ENCODE measurements around the gene MTFMT.
A peak's percentile ranks its signal among the peaks of the same experiment; 100 is the strongest.
"Not testable (repeated sequence)": the region's sequence is repeated elsewhere in the genome, so short reads cannot be mapped to it uniquely, and the experiment has no call there.

The MTFMT gene

DNA sequence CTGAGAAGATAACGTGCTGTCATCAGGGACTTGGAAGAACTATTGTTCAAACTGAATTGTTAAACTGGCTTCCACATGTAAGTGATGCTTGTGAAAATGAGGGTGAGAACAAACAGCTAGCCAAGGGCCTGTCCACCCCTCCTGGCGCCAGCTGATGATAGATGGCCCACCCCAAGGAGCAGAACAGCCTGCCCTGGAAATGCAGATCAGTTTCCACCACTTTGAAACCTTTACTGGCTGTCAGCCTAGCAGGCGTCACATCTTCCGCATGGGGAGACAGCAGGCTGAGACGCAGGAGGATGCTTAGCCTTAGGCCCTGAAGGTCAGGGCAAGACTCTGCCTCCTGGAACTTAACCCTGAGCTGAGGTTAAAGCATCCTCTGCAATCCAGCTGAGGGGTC, 9.4 kb upstream of the MTFMT start:
- no peak for DNase-seq (ENCODE audit: low read depth in 2 of 2)

DNA sequence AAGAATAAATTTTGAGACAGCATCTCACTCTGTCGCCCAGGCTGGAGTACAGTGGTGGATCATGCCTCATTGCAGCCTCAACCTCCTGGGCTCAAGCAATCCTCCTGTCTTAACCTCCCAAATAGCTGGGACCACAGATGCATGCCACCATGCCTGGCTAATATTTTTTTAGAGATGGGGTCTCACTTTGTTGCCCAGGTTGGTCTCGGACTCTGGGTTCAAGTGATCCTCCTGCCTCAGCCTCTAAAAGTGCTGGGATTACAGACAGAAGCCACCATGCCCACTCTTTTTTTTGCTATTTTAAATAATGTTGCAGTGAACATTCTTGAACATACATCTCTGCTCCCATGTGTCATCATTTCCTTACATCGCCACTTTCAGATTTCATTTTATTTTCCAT, 9.0 kb upstream of the MTFMT start:
- no peak for DNase-seq (ENCODE audit: low read depth in 2 of 2)

DNA sequence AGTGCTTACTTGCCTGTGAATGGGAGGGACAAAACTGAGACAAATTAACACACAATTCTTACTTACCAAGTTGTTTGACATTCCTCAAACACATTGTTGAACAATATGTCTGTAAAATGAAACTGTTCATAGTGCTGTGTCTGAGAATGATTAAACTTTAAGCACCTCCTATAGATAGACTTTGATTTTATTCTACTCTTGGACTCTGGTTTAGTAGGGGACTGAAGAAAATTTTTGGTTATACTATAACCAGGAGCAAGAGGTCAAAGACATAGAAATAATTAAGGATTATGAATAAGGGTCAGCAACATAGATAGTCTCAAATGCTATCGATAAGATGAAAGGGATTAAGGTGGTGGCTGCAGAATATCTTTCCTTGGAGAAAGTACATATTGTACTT, 7.9 kb upstream of the MTFMT start:
- DNase-seq (ENCODE audit: low read depth in 2 of 2), result no peak

DNA sequence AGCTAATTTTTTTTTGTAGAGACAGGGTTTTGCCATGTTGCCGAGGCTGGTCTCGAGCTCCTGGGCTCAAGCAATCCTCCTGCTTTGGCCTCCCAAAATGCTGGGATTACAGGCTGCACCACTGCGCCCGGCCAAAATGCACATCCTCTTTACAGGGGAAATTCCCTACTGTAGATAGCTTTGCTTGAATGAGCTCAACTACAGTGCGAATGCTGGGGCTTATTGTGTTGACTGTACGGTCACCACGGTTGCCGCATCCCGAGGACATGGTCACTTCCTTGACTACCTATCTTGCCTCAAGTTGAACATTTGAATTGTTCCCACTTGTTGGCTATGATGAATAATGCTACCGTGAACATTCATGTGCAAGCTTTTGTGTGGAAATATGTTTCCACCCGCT, 5.3 kb upstream of the MTFMT start:
- DNase-seq (ENCODE audit: low read depth in 2 of 2), result no peak

DNA sequence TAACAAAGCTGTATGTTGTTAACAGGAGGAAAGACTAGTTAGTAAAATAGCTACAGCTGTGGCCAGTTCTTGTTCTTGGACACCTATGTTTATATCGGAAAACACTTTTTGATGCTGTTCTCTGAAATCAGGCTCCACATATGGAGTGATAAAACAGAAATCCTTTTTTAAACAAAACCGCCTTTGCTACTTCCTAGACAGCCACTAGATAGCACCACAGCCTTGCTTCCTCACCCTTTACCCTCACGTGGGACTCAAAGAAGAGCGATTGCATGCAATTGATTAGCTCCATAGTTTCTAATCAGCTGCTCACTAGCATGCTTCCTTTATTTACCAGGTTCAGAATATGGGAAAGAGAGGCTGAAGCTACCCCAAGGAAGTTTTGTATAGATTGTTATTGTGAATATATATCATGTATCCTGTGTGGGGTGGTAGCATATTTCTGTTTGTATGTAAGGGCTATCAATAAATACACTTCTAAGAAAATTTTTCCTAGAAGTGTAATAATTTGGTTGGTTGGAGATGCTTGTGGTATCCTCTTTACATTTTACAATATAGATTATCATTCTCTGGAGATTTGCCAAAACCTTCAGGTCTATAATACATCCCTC, 4.3 kb upstream of the MTFMT start:
- DNase-seq (ENCODE audit: low read depth in 2 of 2), result no peak

DNA sequence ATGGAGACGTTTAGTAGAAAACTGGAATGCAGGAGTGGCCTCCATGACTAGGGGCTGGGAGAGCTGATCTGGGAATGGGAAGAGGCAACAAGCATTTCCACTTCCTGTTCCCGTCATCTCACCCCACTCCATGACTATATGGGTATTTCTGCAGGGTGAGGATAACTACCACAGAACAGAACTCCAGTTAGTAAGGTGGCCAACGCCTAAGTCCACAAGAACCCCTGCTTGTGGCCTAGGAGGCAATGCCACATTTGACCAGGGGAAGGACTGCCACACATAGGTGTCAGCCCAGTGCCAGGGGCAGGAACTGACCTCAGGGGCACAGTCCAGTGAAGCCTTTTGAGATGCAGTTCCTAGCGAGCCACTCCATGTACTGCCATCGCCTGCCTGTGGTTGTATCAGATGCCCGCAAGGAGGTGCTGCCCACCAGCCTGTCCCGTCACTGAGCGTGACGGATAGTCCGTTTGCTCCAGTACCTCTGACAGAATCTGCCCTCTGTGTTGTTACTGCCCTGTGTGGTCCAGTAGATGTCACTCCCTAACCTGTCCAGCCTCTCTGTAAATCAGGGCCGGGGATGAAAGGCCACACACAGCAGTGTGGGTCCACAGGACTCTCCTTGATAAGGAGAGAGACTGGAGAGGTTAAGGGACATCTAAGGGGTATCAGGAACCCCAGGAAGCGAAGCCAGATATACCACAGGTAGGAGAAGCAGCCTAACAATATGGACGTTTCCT, 3.5 kb upstream of the MTFMT start:
- peak; percentile 19 to 24 for DNase-seq (ENCODE audit: low read depth in 2 of 2)

DNA sequence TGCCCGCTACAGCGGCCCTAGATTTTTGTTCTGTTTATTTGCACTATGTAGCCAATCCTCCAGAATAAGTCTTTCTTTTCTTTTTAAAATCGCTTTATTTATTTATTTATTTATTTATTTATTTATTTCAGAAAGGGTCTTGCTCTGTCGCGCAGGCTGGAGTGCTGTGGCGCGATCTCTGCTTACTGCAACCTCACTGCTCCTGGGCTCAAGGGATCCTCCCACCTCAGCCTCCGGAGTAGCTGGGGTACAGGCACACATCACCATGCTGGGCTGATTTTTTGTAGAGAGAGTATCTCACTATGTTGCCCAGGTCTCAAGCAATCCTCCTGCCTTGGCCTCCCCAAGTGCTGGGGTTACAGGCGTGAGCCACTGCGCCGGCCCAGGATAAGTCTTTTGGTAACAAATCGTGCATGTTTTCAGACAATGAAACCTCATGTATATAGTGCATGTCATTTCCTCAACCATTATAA, 333 bp upstream of the MTFMT start:
- no peak for DNase-seq (ENCODE audit: low read depth in 2 of 2)

DNA sequence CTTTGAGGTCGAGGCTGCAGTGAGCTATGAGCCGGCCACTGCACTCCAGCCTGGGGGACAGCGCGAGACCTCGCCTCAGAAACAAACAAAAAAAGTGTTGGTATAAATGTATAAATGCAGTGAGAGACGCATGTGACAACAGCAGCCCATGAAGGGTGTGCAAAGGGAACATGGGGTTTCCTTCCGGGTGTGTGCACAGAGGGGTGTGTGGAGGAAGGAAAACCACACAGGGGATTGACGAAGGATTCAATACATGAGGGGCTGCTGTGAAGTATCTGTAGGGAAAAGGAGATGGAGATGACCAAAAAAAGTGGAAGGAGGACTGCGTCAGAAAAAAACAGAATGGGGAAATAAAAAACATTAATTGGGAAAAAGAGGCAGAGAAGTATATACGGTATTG, 1.1 kb downstream of the MTFMT start:
- DNase-seq (ENCODE audit: low read depth in 2 of 2), result no peak

DNA sequence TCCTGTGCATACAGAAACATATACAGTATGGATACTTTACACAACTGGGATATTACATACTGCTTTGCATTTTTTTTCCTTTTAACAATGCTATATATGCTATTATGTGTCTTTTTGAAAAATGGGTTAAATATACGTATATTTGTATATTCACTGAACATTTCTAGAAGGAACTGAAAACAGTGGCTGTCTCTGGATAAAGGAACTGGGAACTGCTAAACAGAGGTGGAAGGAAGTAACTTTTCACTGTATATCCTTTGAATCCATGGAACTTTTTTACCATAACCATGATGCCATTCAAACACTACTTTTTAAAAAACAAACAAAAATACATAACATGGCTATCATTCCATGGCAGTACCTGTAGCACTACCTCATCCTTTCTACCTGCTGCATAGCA, 1.8 kb downstream of the MTFMT start:
- no peak for DNase-seq (ENCODE audit: low read depth in 2 of 2)

DNA sequence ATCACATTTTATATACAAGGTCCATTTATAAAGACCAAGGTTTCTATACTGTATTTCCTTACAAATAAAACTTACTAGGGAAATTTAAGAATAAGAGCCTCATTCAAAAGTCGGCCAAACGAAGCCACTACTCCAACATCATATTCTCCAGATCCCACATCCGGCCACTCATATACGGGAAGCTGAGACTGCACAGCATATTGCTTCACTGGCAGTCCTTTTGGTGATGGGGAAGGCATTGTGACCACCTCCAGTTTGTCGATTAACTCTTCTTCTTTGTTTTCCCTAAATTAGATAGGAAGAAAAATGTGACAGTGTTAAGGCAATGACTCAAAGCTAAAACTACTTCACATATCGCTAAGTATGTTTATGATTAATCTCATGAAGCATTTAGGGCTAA, 2.7 kb downstream of the MTFMT start:
- DNase-seq (ENCODE audit: low read depth in 2 of 2), result no peak

DNA sequence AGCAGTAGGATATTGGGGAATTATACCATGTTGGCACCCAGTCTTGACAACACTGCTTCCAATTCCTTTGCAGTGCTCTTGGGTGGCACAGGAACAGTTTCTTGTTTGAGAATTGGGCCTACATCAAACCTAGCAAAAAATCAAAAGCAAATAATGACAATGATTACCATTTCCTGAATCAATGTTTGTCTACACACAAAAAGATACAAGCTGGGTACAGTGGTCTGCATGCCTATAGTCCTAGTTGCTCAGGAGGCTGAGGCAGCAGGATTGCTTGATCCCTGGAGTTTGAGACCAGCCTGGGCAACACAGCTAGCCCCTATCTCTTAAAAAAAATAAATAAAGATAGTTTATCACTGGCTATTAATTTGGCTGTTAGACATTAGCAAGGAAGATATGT, 8.0 kb downstream of the MTFMT start:
- DNase-seq (ENCODE audit: low read depth in 2 of 2), result no peak

DNA sequence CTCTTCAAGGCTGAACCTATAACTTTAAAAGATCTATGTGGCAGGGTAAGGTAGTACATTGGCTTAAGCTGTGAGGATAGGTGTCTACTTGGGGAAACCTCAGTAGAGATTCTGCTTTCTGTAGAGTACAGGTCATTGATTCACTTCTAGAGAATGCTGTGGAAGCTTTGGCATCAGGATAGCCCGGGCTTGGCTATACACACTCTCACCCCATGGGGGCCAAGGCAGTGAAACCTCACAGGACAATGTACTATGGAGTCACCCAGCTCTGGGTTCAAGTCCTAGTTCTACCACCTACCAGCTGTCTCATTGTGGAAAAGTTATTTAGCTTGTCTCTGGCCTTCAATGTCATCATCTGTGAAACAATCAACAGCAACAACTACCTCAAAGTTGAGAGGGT, 9.0 kb downstream of the MTFMT start:
- DNase-seq (ENCODE audit: low read depth in 2 of 2), result no peak

DNA sequence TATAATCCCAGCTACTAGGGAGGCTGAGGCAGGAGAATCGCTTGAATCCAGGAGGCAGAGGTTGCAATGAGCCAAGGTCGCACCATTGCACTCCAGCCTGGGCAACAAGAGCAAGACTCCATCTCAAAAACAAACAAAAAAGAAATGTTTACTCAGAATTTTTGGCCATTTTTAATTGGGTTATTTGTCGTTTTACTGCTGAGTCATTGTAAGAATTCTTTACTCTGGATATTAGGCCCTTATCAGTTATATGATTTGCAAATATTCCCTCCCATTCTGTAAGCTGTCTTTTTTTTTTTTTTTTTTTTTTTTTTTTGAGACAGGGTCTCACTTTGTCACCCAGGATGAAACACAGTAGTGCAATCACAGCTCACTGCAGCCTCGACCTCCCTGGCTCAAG, 18.2 kb downstream of the MTFMT start:
- DNase-seq (ENCODE audit: low read depth in 2 of 2), result not testable (repeated sequence)

DNA sequence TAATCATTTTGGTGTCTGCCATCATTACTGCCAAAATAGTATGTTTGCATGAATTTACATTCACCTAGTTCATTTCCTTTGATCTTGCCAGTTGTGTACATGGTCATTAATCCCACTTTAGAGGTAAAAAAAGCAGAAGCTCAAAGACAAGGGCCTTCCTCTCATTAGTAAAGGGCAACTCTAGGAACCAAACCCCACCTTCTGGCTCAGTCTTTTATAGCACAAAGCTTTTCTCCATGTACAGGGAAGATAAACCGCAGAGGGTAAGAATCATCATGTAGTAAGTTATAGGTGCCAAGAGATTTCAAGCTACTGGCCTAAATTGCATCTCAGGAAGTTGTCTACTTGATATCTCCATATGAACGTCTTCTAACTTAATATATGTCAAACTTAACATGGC, 20.5 kb downstream of the MTFMT start:
- no peak for DNase-seq (ENCODE audit: low read depth in 2 of 2)

DNA sequence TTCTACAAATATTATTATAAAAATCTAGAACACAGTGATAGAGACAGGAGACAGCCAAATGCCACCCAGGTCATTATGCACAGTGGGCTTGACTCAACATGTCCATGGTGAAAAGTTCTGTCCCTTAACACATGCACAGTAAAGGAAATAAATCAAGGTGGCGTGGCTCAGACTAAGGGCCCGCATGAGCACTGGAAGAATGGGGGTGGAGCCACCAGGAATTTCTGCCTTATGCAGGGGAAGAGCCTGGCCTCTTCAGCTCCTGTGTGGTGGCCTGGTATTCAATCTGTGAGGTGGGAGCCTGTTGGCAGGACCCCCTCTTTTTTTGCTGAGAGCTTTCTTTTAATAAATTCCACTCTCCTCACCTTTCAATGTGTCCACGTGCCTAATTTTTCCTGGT, 22.6 kb downstream of the MTFMT start:
- DNase-seq (ENCODE audit: low read depth in 2 of 2), result no peak

DNA sequence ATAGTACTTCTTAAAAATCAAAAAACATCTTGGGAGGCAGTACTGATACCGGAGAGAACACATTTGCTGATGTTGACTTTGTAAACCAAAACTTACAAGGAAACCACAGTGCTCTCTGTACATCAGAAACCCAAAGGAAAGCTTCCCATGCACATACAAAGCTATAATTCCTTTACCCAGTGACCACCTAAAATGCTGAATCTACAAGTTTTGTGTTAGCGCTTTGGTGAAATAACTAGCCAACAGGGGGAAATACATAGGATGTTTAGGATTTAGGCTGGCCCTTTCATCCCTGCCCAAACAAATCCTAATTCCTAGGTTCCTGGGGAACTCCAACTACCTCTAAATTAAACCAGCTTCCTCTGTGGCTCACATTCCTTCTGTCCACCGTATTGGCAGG, 24.4 kb downstream of the MTFMT start:
- no peak for DNase-seq (ENCODE audit: low read depth in 2 of 2)

DNA sequence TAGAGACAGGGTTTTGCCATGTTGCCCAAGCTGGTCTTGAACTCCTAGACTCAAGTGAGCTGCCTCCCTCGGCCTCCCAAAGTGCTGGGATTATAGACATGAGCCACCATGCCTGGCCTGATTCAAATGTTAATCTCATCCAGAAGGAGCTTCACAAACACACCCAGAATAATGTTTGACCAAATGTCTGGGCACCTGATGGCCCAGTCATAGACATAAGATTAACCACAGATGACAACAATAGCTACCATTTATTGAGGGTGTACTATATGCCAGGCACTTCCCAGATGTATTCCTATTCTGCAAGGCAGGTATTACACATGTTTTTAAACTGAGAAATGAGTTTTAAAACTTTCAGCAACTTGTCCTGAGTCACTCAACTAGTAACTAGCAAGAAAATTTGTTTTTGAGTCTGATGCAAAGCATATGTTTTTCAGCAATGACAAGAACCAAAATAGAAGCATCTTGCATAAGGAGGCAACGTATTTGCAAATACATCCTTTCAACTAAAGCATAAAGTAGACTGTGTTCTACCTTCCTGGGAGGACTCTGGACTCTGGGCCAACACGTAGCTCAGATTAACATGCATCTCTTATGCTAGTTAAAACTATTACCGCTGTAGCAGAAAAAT, 31.6 kb downstream of the MTFMT start:
- DNase-seq (ENCODE audit: low read depth in 2 of 2), result no peak

DNA sequence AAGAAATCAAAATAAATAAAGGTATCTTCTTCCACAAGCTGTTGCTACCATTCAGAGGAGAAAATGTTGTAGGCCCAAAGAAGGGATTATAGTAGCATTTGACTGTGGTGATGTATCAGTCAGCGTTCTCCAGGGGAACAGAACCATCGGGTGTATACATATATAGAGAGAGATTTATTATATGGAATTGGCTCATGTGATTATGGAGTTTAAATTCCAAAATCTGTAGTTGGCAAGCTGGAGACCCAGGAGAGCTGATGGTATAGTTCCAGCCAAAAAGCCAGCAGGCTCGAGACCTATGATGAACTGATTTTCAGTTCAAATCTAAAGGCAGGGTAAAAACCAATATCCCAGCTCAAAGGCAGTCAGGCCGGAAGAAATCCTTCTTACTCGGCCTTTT, 32.4 kb downstream of the MTFMT start:
- no peak for DNase-seq (ENCODE audit: low read depth in 2 of 2)

DNA sequence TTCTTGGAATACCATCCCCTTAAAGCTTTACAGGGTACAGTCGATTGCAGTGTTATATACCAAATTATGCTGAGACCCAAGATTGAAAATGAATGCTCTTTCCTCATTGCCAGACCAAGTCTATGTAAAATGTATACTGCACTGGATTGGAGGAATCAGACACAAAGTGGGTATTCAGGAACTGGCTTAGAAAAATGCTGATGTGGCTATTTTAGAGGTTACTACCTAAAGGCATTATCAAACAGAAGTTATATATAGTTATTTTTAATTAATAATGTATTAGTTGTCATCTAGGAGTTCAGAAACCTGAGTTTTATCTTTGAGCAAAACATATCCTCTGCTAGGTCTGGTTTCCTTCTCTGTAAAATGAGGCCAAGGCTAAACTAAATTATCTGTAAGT, 36.1 kb downstream of the MTFMT start:
- no peak for DNase-seq (ENCODE audit: low read depth in 2 of 2)

DNA sequence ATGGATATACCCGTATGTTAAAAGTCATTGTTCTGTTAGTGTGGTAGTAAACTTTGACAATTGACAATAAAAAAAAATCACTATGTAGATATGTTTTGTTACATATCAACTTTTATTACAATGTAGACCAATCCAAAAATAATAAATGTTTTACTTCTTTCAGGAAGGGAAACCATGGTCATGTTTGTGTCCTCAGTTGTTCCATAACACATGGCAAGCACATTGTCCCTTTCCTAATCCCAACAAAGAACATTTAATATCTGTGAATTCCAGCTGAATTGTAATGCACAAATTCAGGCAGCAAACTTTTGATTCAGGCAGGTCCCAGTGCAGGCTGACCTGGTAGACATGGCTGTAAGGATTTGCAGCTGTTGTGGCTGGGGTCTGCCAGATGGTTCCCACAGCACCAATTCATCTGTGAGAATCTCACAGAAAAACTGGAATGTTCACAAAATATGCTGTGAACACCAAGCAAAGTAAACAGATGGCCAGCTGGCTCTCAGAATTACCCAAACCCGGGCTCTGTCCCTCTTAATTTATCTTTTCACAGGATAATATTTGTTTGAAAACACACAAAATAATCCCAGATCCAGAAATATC, 37.8 kb downstream of the MTFMT start:
- no peak for DNase-seq (ENCODE audit: low read depth in 2 of 2)

DNA sequence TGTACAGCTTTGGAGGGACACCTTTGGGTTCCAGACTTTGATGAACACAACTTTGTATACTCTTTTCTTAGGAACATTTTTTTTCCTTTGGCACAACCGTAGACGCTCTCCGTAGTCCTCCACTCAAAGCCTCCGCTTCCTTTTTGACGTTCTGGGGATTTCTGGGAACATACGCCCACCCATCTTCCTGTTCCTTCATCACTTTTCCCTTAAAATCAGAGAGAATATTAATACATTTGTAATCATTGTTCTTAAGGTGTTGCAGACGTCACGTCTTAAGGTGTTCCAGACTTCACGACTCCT, 39.3 kb downstream of the MTFMT start:
- no peak for DNase-seq (ENCODE audit: low read depth in 2 of 2)

DNA sequence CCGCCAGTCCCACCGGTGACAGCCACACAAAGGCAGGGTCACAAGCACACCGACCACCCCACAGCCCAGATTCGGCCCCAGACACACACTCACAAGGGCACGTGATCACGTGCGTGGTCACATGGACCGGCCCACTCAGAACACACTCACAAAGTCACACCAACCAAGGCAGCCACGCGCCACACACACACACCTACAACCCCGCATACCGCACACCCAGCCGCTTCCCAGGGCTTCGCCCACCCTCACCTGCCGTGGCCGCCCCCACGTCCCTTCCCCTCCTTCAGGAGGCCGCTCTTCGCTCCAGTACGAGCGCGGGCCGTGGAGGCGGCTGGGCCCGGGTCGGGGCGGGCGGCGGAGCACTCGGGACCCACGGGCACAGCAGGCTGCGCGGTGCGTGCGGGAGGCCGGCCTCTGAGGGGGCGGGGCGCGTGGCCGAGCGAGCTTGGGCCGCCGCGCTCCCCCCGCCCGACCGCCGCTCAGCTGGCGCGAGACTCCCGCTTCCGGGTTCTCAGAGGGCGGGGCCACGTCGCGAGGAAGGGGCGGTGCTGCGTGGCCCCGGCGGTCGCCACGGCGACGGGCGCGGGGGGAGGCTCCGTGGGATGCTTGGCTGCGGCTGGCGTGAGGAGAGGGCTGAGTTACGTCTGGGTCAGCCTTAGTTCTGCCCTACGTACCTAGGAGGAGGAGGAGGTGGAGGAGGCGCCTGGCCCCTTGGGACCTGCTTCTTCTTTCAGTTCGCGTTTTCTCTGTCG, 39.8 kb downstream of the MTFMT start, which contains the start of gene SPG21:
Gene SPG21, minus strand, starts transcription at position 499 of the 752 bp plus-strand sequence. CDS start 6,345 bp downstream, outside the sequence.
- peak; percentile 87 to 89 for DNase-seq (ENCODE audit: low read depth in 2 of 2)

All from stimulated activated CD4-positive, alpha-beta T cell treated with anti-CD3 and anti-CD28 coated beads, Interleukin-4, amount 100 ng/mL, for 48 hours (primary cell).